ENCODE data around the gene LUM. TPM values are rescaled to one million over a fixed set of nuclear protein-coding genes. Genes with fewer than 3 reads are reported as not detected.

The LUM gene
- not detected for total RNA-seq

- H3K27ac Mint-ChIP-seq: no peak within 1 kb of the TSS
- no peaks in the 10 kb centered on the region for H3K36me3 Mint-ChIP-seq
- ATAC-seq (no peak), DNase-seq (no peak)
- no peaks in the 10 kb centered on the region for H3K4me1 Mint-ChIP-seq
- H3K4me3 Mint-ChIP-seq: no peak within 1 kb of the TSS
- CTCF ChIA-PET: no interaction called here
- H3K27me3 Mint-ChIP-seq: peaks cover 3% of the 10 kb centered on the region
- H3K9me3 Mint-ChIP-seq (ENCODE audit: low read depth): no peaks in the 10 kb centered on the region
Measured at GRCh38 chr12:91111366-91112325, at the start of gene LUM. LUM (minus strand) TSS chr12:91111494; CDS start chr12:91108979, 2,515 bp downstream.

GRCh38 chr12:91161009-91161408, 49.7 kb upstream of the LUM start:
- H3K4me3 Mint-ChIP-seq: no peak overlapping the region
- H3K27me3 Mint-ChIP-seq: no peaks in the 10 kb centered on the region
- H3K27ac Mint-ChIP-seq: no peak overlapping the region
- no peaks in the 10 kb centered on the region for H3K4me1 Mint-ChIP-seq
- H3K36me3 Mint-ChIP-seq: no peaks in the 10 kb centered on the region
- CTCF ChIA-PET: no interaction called here
- H3K9me3 Mint-ChIP-seq (ENCODE audit: low read depth): no peaks in the 10 kb centered on the region
- DNase-seq (no peak), ATAC-seq (no peak)

DNA sequence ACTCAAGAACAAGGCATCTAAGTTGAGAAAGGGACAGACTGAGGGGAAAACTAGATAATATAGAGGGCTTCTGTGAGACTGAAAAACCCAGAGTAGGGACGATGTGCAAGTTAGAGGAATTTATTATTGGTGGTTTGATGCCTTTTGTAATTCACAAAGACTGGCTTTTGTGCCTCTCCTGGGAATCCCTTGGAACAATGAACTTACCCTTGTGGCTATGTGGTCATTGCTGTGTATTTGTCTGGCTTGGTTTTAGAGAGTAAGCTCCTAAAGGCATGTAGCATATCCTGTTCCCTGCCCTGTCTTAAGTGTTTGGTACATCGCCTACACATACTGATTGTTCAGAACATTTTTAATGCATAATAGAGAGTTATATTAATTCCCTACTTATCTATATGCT, 44.7 kb upstream of the LUM start:
- Mint-ChIP-seq H3K9me3 (ENCODE audit: low read depth) (no peaks in the 10 kb centered on the region), H3K36me3 (no peaks in the 10 kb centered on the region), H3K4me3 (no peak overlapping the region), H3K4me1 (no peaks in the 10 kb centered on the region), H3K27ac (no peak overlapping the region), H3K27me3 (no peaks in the 10 kb centered on the region)
- DNase-seq: no peak
- CTCF ChIA-PET: no interaction called here
- no peak for ATAC-seq

DNA sequence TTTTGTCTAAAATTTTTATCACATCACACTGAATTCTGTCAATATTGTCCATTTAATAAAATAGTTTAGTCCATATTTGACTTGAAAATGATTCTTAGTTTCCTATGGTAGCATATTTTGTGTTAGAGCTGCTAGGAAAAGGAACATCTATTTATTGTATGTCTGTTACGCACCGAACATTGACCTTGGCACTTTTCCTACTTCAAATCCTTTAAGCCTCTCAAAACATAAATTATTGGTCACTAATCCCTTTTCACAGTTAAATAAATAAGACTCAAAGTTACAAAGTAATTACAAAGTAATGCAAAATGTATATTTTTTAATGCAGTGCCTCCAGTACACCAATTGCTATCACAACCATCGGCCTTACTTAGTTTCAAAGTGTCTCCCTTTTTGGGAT, 42.8 kb upstream of the LUM start:
- Mint-ChIP-seq H3K36me3 (no peaks in the 10 kb centered on the region), H3K4me3 (no peak overlapping the region), H3K27me3 (no peaks in the 10 kb centered on the region), H3K4me1 (no peaks in the 10 kb centered on the region), H3K9me3 (ENCODE audit: low read depth) (no peaks in the 10 kb centered on the region), H3K27ac (no peak overlapping the region)
- no peak for DNase-seq
- CTCF ChIA-PET: no interaction called here
- no peak for ATAC-seq

DNA sequence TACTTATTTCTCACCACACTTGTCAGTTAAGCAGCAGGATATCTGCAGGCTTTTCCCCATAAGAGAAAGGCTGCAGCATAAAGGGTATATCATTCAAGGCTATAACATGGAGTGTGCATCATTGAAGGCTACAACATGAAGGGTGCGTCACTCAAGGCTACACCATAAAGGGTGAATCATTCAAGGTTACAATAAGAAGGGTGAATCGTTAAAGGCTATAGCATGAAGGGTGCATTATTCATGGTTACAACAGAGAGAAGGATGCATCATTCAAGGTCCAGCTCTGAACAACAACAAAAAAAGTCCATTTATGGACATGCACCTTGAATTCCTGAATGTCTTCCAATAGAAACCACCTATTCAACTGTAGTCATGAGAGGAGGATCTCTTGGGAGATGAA, 32.8 kb upstream of the LUM start:
- Mint-ChIP-seq H3K27me3 (no peaks in the 10 kb centered on the region), H3K9me3 (ENCODE audit: low read depth) (no peaks in the 10 kb centered on the region), H3K4me1 (no peaks in the 10 kb centered on the region), H3K4me3 (no peak overlapping the region), H3K36me3 (no peaks in the 10 kb centered on the region), H3K27ac (no peak overlapping the region)
- DNase-seq (no peak), ATAC-seq (no peak)
- CTCF ChIA-PET: no interaction called here

GRCh38 chr12:91143206-91143605, 31.9 kb upstream of the LUM start:
- no peaks in the 10 kb centered on the region for H3K36me3 Mint-ChIP-seq
- no peak overlapping the region for H3K27ac Mint-ChIP-seq
- CTCF ChIA-PET: no interaction called here

DNA sequence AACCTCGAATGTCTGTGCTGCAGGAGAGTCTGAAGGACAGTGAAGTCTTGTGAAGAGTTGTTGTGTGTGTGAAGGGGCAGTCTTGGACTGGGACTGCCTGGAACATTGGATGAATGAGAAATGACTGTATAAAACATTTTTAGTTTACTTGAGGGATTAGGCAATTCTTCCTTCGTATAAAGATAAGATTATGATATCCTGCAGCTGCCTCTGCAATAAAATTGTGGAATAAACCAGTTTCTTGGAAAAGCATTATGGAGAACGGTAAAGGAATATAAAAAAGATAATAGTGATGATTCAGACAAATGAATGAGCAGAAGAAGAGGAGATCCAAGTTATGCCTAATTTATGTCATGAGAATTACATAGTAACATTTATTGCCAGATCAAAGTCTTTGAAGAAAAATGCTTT, 30.9 kb upstream of the LUM start:
- DNase-seq (no peak), ATAC-seq (no peak)
- H3K27ac Mint-ChIP-seq: no peak overlapping the region
- CTCF ChIA-PET: interaction anchor here (0.7 kb wide), 1 partner anchor 10 kb away, joined by 3 read pairs; no protein-coding TSS in a partner anchor
- no peaks in the 10 kb centered on the region for H3K27me3 Mint-ChIP-seq
- H3K9me3 Mint-ChIP-seq (ENCODE audit: low read depth): no peaks in the 10 kb centered on the region
- H3K4me1 Mint-ChIP-seq: no peaks in the 10 kb centered on the region
- H3K4me3 Mint-ChIP-seq: no peak overlapping the region
- no peaks in the 10 kb centered on the region for H3K36me3 Mint-ChIP-seq

More at GRCh38 chr12:91143206-91143605, 31.9 kb upstream of the LUM start:
- ATAC-seq (no peak), DNase-seq (no peak)
- H3K9me3 Mint-ChIP-seq (ENCODE audit: low read depth): no peaks in the 10 kb centered on the region
- H3K4me1 Mint-ChIP-seq: no peaks in the 10 kb centered on the region
- no peaks in the 10 kb centered on the region for H3K27me3 Mint-ChIP-seq
- H3K4me3 Mint-ChIP-seq: no peak overlapping the region

DNA sequence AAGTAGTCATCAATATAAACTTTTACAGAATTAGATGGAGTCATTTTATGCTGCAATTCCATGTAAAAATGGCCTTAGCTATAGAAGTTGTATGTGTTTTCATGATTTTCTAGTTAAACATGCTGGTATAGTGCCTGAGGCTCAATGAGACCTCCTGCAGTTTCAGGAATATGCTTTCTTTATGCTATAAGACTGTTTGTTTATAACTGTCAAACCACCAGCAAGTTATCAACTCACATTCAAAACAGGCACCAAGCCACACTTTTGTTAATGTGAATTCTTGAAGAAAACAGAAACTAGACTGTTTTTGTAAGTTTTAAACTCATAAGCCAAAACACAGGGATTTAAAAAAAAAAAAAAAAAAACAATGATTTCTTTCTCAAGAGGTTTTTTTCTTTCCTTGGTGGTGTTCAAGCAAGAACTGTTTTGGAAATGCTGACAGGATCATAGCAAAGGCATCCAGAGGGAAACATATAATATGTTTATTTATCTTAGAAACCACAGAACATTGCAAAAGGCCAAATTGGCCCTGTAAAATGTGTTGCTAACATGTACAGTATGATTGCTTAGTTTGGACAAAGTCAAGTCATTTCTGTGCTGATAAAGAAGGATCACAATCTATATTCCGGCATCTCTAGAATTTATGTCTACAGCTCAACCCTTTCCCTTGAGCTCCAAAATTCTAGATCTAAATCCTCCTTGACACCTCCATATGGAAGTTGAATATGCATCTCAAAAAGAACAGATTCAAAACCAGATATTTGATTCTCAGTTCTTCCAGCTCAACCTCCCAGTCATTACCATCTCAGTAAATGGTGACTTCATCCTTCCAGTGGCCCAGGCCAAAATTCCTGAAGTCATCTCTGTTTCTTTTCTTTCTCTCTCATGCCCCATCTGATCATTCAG, 29.0 kb upstream of the LUM start:
- Mint-ChIP-seq H3K4me1 (no peaks in the 10 kb centered on the region), H3K36me3 (no peaks in the 10 kb centered on the region), H3K27me3 (no peaks in the 10 kb centered on the region), H3K27ac (no peak overlapping the region), H3K4me3 (no peak overlapping the region), H3K9me3 (ENCODE audit: low read depth) (no peaks in the 10 kb centered on the region)
- ATAC-seq (no peak), DNase-seq (no peak)
- CTCF ChIA-PET: no interaction called here

DNA sequence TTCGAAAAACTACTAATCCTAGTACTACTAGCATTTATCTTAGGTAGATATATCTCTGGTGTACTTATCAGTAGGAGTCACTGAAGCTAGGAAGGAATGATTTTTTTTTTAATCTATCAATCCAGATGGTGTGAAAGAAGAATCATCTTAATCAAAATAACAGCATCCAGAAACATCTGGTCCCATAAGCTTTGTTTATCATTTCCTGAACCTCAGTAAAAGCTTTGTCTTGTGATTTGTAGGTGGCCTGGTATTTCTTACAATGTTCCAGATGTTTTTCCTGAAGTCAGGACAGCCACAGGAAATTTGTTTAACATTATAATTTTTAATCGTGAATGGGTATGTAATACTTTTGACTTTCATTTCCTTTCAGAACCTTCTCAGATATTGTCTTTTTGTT, 28.0 kb upstream of the LUM start:
- Mint-ChIP-seq H3K4me1 (no peaks in the 10 kb centered on the region), H3K27me3 (no peaks in the 10 kb centered on the region), H3K9me3 (ENCODE audit: low read depth) (no peaks in the 10 kb centered on the region), H3K36me3 (no peaks in the 10 kb centered on the region), H3K4me3 (no peak overlapping the region), H3K27ac (no peak overlapping the region)
- ATAC-seq (no peak), DNase-seq (no peak)
- CTCF ChIA-PET: no interaction called here

- ATAC-seq: no peak
- Mint-ChIP-seq H3K27ac (no peak overlapping the region), H3K4me3 (no peak overlapping the region), H3K9me3 (ENCODE audit: low read depth) (no peaks in the 10 kb centered on the region), H3K36me3 (no peaks in the 10 kb centered on the region), H3K27me3 (no peaks in the 10 kb centered on the region), H3K4me1 (no peaks in the 10 kb centered on the region)
- no peak for DNase-seq
- CTCF ChIA-PET: no interaction called here
Measured at GRCh38 chr12:91138337-91138920, 27.1 kb upstream of the LUM start.

- Mint-ChIP-seq H3K9me3 (ENCODE audit: low read depth) (no peaks in the 10 kb centered on the region), H3K4me1 (no peaks in the 10 kb centered on the region)
- CTCF ChIA-PET: no interaction called here
Measured at GRCh38 chr12:91133871-91134270, 22.6 kb upstream of the LUM start.

GRCh38 chr12:91129662-91130362, 18.5 kb upstream of the LUM start:
- DNase-seq (no peak), ATAC-seq (no peak)
- Mint-ChIP-seq H3K27me3 (no peaks in the 10 kb centered on the region), H3K4me1 (no peaks in the 10 kb centered on the region), H3K36me3 (no peaks in the 10 kb centered on the region), H3K27ac (no peak overlapping the region), H3K9me3 (ENCODE audit: low read depth) (no peaks in the 10 kb centered on the region), H3K4me3 (no peak overlapping the region)
- CTCF ChIA-PET: no interaction called here

More at GRCh38 chr12:91133871-91134270, 22.6 kb upstream of the LUM start:
- ATAC-seq (no peak), DNase-seq (no peak)
- Mint-ChIP-seq H3K36me3 (no peaks in the 10 kb centered on the region), H3K27me3 (no peaks in the 10 kb centered on the region), H3K4me3 (no peak overlapping the region), H3K27ac (no peak overlapping the region)

- Mint-ChIP-seq H3K4me3 (no peak overlapping the region), H3K27me3 (no peaks in the 10 kb centered on the region), H3K36me3 (no peaks in the 10 kb centered on the region), H3K27ac (no peak overlapping the region), H3K4me1 (no peaks in the 10 kb centered on the region), H3K9me3 (ENCODE audit: low read depth) (no peaks in the 10 kb centered on the region)
- ATAC-seq (no peak), DNase-seq (no peak)
- CTCF ChIA-PET: no interaction called here
Measured at GRCh38 chr12:91127751-91128150, 16.5 kb upstream of the LUM start.

All from activated CD8-positive, alpha-beta memory T cell treated with anti-CD3 and anti-CD28 coated beads, Interleukin-2, amount 10 ng/mL, durations not matched to agents 7 days and 5 days (primary cell).